ENCODE measurements around the gene CD55.

DNA sequence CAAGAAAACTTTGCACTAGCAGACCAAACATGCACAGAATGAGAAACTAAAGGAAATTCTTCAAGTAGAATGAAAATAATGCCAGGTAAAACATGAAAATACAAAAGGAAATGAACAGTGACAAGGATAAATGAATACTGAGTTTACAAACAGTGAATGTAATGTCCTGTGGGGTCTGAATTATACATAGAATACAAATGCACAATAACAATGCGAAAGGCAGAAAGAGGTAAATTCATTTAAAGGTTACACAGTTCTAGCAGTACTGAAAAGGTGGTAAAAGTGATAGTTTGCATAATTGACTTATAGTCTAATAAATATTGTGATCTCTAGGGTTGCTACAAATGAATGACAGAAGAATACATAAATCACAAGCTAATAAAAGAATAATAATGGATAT, 12.9 kb downstream of the CD55 start:
- TF ChIP-seq, protein P1, sequence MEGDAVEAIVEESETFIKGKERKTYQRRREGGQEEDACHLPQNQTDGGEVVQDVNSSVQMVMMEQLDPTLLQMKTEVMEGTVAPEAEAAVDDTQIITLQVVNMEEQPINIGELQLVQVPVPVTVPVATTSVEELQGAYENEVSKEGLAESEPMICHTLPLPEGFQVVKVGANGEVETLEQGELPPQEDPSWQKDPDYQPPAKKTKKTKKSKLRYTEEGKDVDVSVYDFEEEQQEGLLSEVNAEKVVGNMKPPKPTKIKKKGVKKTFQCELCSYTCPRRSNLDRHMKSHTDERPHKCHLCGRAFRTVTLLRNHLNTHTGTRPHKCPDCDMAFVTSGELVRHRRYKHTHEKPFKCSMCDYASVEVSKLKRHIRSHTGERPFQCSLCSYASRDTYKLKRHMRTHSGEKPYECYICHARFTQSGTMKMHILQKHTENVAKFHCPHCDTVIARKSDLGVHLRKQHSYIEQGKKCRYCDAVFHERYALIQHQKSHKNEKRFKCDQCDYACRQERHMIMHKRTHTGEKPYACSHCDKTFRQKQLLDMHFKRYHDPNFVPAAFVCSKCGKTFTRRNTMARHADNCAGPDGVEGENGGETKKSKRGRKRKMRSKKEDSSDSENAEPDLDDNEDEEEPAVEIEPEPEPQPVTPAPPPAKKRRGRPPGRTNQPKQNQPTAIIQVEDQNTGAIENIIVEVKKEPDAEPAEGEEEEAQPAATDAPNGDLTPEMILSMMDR (IDR thresholded peaks at IDR 0.05), result no peak
- no peak for TF ChIP-seq POLR2A (IDR thresholded peaks at IDR 0.05)

All from right lobe of liver (tissue), 4 donors.